Right hindlimb (tissue), 1 donor: ENCODE data around the gene SLC46A1.

ENCODE experiments used
- DNase-seq: peaks from one replicate; pipeline ENCODE4 v3.0.0-alpha.2; 2018

SLC46A1 gene

GRCh38 chr17:28379814-28380801 lies 25.9 kb downstream of the SLC46A1 start:
- no peak for DNase-seq

- no peak for DNase-seq
Measured at GRCh38 chr17:28372945-28373274, 33.1 kb downstream of the SLC46A1 start.

GRCh38 chr17:28372203-28372944 lies 33.6 kb downstream of the SLC46A1 start:
- no peak for DNase-seq

- DNase-seq = peak; percentile 91
Measured at GRCh38 chr17:28371245-28372202, 34.5 kb downstream of the SLC46A1 start, which contains the start of gene SARM1. SARM1 (plus strand) TSS chr17:28371694; CDS start chr17:28372033, 339 bp downstream.

GRCh38 chr17:28370744-28371103 lies 35.3 kb downstream of the SLC46A1 start:
- DNase-seq = no peak

GRCh38 chr17:28370035-28370743 lies 35.8 kb downstream of the SLC46A1 start, which contains the start of gene VTN:
VTN (minus strand) TSS chr17:28370307; CDS start chr17:28370203, 104 bp downstream.
- DNase-seq = no peak

- no peak for DNase-seq
Measured at GRCh38 chr17:28369684-28370034, 36.4 kb downstream of the SLC46A1 start.

GRCh38 chr17:28368915-28369683 lies 36.9 kb downstream of the SLC46A1 start:
- no peak for DNase-seq

GRCh38 chr17:28368306-28368831 lies 37.6 kb downstream of the SLC46A1 start:
- DNase-seq = no peak

GRCh38 chr17:28367641-28368305 lies 38.2 kb downstream of the SLC46A1 start:
- DNase-seq = no peak

- peak; percentile 7 for DNase-seq
Measured at GRCh38 chr17:28366605-28367004, 39.4 kb downstream of the SLC46A1 start.

- peak; percentile 8 for DNase-seq
Measured at GRCh38 chr17:28365487-28365886, 40.5 kb downstream of the SLC46A1 start.

GRCh38 chr17:28364665-28365363 lies 41.2 kb downstream of the SLC46A1 start, which contains the start of gene SEBOX:
SEBOX (minus strand) TSS chr17:28365199; CDS start chr17:28365151, 48 bp downstream.
- no peak for DNase-seq

- no peak for DNase-seq
Measured at GRCh38 chr17:28363776-28364650, 42.0 kb downstream of the SLC46A1 start.

- DNase-seq = no peak
Measured at GRCh38 chr17:28363186-28363585, 42.8 kb downstream of the SLC46A1 start.

GRCh38 chr17:28357901-28358197 lies 48.2 kb downstream of the SLC46A1 start:
- DNase-seq = no peak

GRCh38 chr17:28357061-28357900 lies 48.7 kb downstream of the SLC46A1 start, which contains the start of gene POLDIP2:
POLDIP2 (minus strand) TSS chr17:28357527; CDS start chr17:28357448, 79 bp downstream.
- peak; percentile 98 for DNase-seq

- no peak for DNase-seq
Measured at GRCh38 chr17:28350271-28350670, 55.7 kb downstream of the SLC46A1 start.
